HepG2 (cell line): ENCODE results near the gene CELSR2. TPM values are rescaled to one million over a fixed set of nuclear protein-coding genes. Genes with fewer than 3 reads are reported as not detected.

Experiments used
- ARNT ChIP-seq: fragments of 450-650 bp; IDR thresholded peaks from 2 replicates; pipeline ENCODE4 v1.6.1; 2017
- ERF ChIP-seq: IDR thresholded peaks from 2 replicates; pipeline ENCODE4 v1.6.1; 2018; ENCODE audit warnings: missing biosample characterization, missing genetic modification reagents
- FOXJ3 ChIP-seq: sonication (generic); formaldehyde crosslinking; IDR thresholded peaks from 2 replicates; pipeline ENCODE4 v1.4.0; 2020; ENCODE audit warnings: missing genetic modification reagents, mild to moderate bottlenecking, borderline replicate concordance
- KDM3A ChIP-seq: IDR thresholded peaks from 2 replicates; pipeline ENCODE4 v1.6.1; 2018; ENCODE audit warnings: low read depth, missing compliant biosample characterization
- NFE2L2 ChIP-seq: fragments of 150-350 bp; IDR thresholded peaks from 2 replicates; pipeline ENCODE4 v1.6.1; 2014; ENCODE audit warnings: low read length
- NFIC ChIP-seq: IDR thresholded peaks from 2 replicates; pipeline ENCODE4 v1.6.1; 2012; ENCODE audit warnings: mild to moderate bottlenecking, low read length, inconsistent platforms
- NR1H2 ChIP-seq: sonication (generic); formaldehyde crosslinking; IDR thresholded peaks from 2 replicates; pipeline ENCODE4 v1.8.1; 2022; ENCODE audit warnings: low read depth, missing genetic modification reagents, borderline replicate concordance
- ZFP62 ChIP-seq: sonication (generic); formaldehyde crosslinking; IDR thresholded peaks from 2 replicates; pipeline ENCODE4 v1.4.0; 2020; ENCODE audit warnings: missing genetic modification reagents
- ZNF138 ChIP-seq: sonication (generic); formaldehyde crosslinking; IDR thresholded peaks from 2 replicates; pipeline ENCODE4 v1.5.0; 2020; ENCODE audit warnings: mild to moderate bottlenecking, low read depth, missing genetic modification reagents
- ZNF331 ChIP-seq: sonication (generic); formaldehyde crosslinking; IDR thresholded peaks from 2 replicates; pipeline ENCODE4 v1.4.0; 2020; ENCODE audit warnings: missing genetic modification reagents
- ZNF350 ChIP-seq: sonication (generic); formaldehyde crosslinking; IDR thresholded peaks from 2 replicates; pipeline ENCODE4 v1.4.0; 2020; ENCODE audit warnings: mild to moderate bottlenecking, low read depth, missing genetic modification reagents, borderline replicate concordance
- ZNF558 ChIP-seq: sonication (generic); formaldehyde crosslinking; IDR thresholded peaks from 2 replicates; pipeline ENCODE4 v1.9.0; 2022; ENCODE audit warnings: mild to moderate bottlenecking, missing genetic modification reagents, borderline replicate concordance
- ZNF713 ChIP-seq: sonication (generic); formaldehyde crosslinking; IDR thresholded peaks from 2 replicates; pipeline ENCODE4 v1.4.0; 2020; ENCODE audit warnings: mild to moderate bottlenecking, missing genetic modification reagents
- ZNF777 ChIP-seq: sonication (generic); formaldehyde crosslinking; IDR thresholded peaks from 2 replicates; pipeline ENCODE4 v1.4.0; 2020; ENCODE audit warnings: missing genetic modification reagents
- polyA plus RNA-seq, 8 experiments: library from polyadenylated mRNA; depleted of rRNA in 3 of 8; stranded (reverse) in 7 of 8; unstranded in 1 of 8; fragments of >200 nt; fragmentation: Illumina TruSeq in 4 of 8; extraction: Trizol in 4 of 8; gene quantifications; 2 replicates each; pipeline versions ENCODE4 v1.2.1 to v1.2.3, GENCODE V29; 2011 to 2016; ENCODE audit warnings: low read depth in 4 of 8, missing spikeins in 1 of 8, mixed read lengths in 1 of 8; ENCODE audit not compliant: insufficient read depth in 1 of 8
- total RNA-seq, 5 experiments: library from RNA; depleted of rRNA; stranded (reverse); fragments of >200 nt; fragmentation: Illumina TruSeq; extraction: Trizol; gene quantifications; 2 replicates each; pipeline ENCODE4 v1.2.3, GENCODE V29; 2016; ENCODE audit warnings: low read depth in 1 of 5
- TF ChIP-seq, protein P1 (sequence below): sonication (generic); formaldehyde crosslinking; conservative IDR thresholded peaks from 2 replicates; pipeline ENCODE4 v1.4.0; 2020; ENCODE audit warnings: missing genetic modification reagents
- TF ChIP-seq, protein P2 (sequence below): sonication (generic); IDR thresholded peaks from 2 replicates; pipeline ENCODE4 v1.6.1; 2016; ENCODE audit warnings: low read depth, borderline replicate concordance
- TF ChIP-seq, protein P3 (sequence below): IDR thresholded peaks from 2 replicates; pipeline ENCODE4 v1.6.1; 2016; ENCODE audit warnings: missing biosample characterization, missing genetic modification reagents, low read depth
- TF ChIP-seq, protein P4 (sequence below): sonication (generic); formaldehyde crosslinking; IDR thresholded peaks from 2 replicates; pipeline ENCODE4 v1.9.0; 2021; ENCODE audit warnings: missing genetic modification reagents, mild to moderate bottlenecking, borderline replicate concordance
- TF ChIP-seq, protein P5 (sequence below): sonication (generic); formaldehyde crosslinking; IDR thresholded peaks from 2 replicates; pipeline ENCODE4 v1.4.0; 2020; ENCODE audit warnings: missing genetic modification reagents, borderline replicate concordance
- TF ChIP-seq, protein P6 (sequence below): sonication (generic); formaldehyde crosslinking; conservative IDR thresholded peaks from 2 replicates; pipeline ENCODE4 v1.4.0; 2020; ENCODE audit warnings: missing genetic modification reagents

CELSR2 gene
- total and polyA plus RNA-seq, 2 of the 13 experiments (the other 11 are each of a cell fraction or from before 2014, with no cell fraction given): 4.0 to 6.6 TPM

DNA sequence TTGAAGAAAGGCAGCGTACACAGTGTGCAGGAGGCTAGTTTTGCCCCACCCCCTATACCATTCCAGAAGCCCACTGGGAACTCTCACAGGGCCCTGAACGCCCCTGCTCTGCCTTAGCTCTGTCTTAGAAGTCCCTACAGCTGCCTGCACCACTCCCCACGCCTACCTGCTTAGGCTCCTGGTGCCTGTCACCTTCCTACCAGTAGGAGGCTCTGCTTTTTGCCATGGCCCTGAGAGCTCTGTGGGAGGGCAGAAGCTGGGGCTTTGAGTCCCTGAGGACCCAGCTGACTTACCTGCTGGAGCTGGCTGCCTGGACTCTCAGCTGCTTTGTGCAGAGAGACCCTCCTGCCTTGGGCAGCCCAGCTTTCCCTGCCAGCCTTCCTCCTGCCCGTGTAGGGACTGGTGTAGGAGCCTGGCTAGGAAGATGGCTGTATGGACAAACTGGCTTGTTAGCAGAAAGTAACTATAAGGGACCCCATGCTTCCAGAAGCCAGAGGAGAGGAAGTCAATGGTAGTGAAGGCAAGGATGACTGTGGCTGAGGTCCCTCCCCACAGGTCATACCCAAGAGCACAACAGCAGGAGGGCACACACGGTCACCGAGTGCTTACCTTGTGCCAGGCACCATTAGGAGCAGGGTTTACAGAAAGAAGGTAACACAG lies 9.8 kb upstream of the CELSR2 start (continued):
- TF ChIP-seq, protein P1, sequence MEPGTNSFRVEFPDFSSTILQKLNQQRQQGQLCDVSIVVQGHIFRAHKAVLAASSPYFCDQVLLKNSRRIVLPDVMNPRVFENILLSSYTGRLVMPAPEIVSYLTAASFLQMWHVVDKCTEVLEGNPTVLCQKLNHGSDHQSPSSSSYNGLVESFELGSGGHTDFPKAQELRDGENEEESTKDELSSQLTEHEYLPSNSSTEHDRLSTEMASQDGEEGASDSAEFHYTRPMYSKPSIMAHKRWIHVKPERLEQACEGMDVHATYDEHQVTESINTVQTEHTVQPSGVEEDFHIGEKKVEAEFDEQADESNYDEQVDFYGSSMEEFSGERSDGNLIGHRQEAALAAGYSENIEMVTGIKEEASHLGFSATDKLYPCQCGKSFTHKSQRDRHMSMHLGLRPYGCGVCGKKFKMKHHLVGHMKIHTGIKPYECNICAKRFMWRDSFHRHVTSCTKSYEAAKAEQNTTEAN (CRISPR knock-in tag): no peak
- no peak for TF ChIP-seq ZFP62 (CRISPR knock-in tag)
- no peak for TF ChIP-seq NFIC
- TF ChIP-seq ZNF713 (CRISPR knock-in tag): no peak
- TF ChIP-seq ZNF558 (CRISPR knock-in tag): no peak
- TF ChIP-seq ERF (CRISPR knock-in tag): no peak
- no peak for TF ChIP-seq ARNT
- TF ChIP-seq NR1H2 (CRISPR knock-in tag): no peak
- TF ChIP-seq ZNF331 (CRISPR knock-in tag): no peak
- TF ChIP-seq, protein P2, sequence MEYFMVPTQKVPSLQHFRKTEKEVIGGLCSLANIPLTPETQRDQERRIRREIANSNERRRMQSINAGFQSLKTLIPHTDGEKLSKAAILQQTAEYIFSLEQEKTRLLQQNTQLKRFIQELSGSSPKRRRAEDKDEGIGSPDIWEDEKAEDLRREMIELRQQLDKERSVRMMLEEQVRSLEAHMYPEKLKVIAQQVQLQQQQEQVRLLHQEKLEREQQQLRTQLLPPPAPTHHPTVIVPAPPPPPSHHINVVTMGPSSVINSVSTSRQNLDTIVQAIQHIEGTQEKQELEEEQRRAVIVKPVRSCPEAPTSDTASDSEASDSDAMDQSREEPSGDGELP: peak; percentile 65; the same call in 1 of the 2 replicates
- peak; percentile 35; the same call in 1 of the 2 replicates for TF ChIP-seq ZNF350
- no peak for TF ChIP-seq ZNF777 (CRISPR knock-in tag)
- TF ChIP-seq, protein P3, sequence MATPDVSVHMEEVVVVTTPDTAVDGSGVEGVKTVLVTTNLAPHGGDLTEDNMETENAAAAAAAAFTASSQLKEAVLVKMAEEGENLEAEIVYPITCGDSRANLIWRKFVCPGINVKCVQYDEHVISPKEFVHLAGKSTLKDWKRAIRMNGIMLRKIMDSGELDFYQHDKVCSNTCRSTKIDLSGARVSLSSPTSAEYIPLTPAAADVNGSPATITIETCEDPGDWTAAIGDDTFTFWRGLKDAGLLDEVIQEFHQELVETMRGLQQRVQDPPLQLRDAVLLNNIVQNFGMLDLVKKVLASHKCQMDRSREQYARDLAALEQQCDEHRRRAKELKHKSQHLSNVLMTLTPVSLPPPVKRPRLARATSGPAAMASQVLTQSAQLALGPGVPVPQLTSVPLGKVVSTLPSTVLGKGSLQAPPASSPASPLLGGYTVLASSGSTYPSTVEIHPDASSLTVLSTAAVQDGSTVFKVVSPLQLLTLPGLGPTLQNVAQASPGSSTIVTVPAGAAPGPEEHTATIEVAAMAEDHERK: no peak
- TF ChIP-seq KDM3A (CRISPR knock-in tag): no peak
- TF ChIP-seq, protein P4, sequence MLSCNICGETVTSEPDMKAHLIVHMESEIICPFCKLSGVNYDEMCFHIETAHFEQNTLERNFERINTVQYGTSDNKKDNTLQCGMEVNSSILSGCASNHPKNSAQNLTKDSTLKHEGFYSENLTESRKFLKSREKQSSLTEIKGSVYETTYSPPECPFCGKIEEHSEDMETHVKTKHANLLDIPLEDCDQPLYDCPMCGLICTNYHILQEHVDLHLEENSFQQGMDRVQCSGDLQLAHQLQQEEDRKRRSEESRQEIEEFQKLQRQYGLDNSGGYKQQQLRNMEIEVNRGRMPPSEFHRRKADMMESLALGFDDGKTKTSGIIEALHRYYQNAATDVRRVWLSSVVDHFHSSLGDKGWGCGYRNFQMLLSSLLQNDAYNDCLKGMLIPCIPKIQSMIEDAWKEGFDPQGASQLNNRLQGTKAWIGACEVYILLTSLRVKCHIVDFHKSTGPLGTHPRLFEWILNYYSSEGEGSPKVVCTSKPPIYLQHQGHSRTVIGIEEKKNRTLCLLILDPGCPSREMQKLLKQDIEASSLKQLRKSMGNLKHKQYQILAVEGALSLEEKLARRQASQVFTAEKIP (CRISPR knock-in tag): no peak
- TF ChIP-seq FOXJ3 (CRISPR knock-in tag): no peak
- TF ChIP-seq, protein P5, sequence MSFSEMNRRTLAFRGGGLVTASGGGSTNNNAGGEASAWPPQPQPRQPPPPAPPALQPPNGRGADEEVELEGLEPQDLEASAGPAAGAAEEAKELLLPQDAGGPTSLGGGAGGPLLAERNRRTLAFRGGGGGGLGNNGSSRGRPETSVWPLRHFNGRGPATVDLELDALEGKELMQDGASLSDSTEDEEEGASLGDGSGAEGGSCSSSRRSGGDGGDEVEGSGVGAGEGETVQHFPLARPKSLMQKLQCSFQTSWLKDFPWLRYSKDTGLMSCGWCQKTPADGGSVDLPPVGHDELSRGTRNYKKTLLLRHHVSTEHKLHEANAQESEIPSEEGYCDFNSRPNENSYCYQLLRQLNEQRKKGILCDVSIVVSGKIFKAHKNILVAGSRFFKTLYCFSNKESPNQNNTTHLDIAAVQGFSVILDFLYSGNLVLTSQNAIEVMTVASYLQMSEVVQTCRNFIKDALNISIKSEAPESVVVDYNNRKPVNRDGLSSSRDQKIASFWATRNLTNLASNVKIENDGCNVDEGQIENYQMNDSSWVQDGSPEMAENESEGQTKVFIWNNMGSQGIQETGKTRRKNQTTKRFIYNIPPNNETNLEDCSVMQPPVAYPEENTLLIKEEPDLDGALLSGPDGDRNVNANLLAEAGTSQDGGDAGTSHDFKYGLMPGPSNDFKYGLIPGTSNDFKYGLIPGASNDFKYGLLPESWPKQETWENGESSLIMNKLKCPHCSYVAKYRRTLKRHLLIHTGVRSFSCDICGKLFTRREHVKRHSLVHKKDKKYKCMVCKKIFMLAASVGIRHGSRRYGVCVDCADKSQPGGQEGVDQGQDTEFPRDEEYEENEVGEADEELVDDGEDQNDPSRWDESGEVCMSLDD (CRISPR knock-in tag): no peak
- no peak for TF ChIP-seq NFE2L2
- TF ChIP-seq, protein P6, sequence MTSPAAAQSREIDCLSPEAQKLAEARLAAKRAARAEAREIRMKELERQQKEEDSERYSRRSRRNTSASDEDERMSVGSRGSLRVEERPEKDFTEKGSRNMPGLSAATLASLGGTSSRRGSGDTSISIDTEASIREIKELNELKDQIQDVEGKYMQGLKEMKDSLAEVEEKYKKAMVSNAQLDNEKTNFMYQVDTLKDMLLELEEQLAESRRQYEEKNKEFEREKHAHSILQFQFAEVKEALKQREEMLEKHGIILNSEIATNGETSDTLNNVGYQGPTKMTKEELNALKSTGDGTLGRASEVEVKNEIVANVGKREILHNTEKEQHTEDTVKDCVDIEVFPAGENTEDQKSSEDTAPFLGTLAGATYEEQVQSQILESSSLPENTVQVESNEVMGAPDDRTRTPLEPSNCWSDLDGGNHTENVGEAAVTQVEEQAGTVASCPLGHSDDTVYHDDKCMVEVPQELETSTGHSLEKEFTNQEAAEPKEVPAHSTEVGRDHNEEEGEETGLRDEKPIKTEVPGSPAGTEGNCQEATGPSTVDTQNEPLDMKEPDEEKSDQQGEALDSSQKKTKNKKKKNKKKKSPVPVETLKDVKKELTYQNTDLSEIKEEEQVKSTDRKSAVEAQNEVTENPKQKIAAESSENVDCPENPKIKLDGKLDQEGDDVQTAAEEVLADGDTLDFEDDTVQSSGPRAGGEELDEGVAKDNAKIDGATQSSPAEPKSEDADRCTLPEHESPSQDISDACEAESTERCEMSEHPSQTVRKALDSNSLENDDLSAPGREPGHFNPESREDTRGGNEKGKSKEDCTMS (CRISPR knock-in tag): no peak
- no peak for TF ChIP-seq ZNF138
